GM19043 (cell line): Measurements from ENCODE around the gene TEX35.

ENCODE experiments used
- ATAC-seq: cut with Tn5 transposase; IDR thresholded peaks from one replicate; pipeline ENCODE4 v1.9.1; 2021; ENCODE audit warnings: low read depth; ENCODE audit not compliant: unreplicated experiment

The TEX35 gene

GRCh38 chr1:178571807-178572206, 58.9 kb downstream of the TEX35 start:
- ATAC-seq: no peak
